HG03280 (cell line): ENCODE data around the gene TNS4.

ENCODE experiments used
- ATAC-seq: cut with Tn5 transposase; IDR thresholded peaks from one replicate; pipeline ENCODE4 v1.9.1; 2021; ENCODE audit warnings: mild to moderate bottlenecking, moderate library complexity; ENCODE audit not compliant: unreplicated experiment

Gene TNS4

DNA sequence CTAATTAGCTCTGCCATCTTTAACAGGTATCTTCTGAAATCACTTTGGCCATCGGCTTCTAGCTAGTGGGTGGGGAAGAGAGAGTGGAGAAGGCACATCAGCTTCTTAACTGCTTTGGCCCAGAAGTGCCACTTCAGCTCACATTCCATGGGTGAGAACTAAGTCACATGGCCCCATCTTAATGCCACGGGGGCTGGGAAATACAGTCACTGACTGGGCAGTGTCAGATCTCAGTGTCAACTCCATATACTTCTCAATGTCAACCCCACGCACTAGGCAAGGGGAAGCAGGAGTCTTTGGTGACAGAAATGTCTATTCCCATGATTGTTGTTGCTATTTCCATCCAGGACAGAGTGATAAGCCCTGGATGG lies 34.5 kb upstream of the TNS4 start:
- ATAC-seq = no peak

DNA sequence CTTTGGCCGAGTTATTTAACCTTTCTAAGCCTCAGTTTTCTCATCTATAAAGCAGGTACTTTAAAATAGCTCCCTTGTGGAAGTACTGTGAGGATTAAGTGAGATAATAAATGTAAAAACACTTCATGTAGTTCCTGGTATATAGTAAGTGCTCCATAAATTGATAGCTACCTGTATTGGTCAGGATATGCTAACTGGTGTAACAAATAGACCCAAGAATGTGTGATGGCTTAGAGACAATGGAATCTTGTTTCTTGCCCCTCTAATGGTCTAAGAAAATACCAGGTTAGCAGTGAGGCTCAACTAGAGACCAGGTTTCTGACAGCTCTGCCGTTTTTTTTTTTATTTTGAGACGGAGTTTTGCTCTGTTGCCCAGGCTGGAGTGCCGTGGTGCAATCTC lies 34.0 kb upstream of the TNS4 start:
- ATAC-seq = no peak

DNA sequence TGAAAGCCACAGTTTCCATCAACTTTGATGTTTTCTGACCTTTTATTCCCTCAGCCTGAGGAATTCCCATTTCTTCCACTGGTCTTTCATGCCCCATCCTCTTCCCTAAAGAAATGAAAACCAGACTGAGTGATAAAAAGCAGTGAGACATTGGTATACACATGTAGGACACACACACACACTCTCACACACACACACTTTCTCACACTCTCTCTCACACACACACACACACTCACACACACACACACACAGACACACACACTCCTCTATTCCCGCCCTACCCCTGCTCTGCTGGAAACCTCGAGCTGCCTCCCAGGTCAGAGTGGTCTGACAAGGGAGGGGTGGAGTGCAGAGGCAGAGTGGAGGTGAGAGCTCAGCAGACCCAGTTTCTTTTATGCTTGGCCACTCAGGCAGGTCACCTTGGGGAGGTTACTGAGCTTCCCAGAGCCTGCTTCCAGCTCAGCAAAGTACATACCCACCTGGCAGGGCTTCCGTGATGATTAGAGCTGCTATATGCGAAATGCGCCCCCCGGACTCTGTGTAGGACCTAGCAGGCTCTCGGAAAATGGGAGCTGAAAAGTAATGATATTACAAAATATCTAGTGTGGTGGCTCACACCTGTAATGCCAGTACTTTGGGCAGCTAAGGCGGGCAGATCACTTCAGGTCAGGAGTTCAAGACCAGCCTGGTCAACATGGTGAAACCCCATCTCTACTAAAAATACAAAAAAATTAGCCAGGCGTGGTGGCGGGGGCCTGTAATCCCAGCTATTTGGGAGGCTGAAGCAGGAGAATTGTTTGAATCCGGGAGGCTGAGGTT lies 33.2 kb upstream of the TNS4 start:
- ATAC-seq = no peak

DNA sequence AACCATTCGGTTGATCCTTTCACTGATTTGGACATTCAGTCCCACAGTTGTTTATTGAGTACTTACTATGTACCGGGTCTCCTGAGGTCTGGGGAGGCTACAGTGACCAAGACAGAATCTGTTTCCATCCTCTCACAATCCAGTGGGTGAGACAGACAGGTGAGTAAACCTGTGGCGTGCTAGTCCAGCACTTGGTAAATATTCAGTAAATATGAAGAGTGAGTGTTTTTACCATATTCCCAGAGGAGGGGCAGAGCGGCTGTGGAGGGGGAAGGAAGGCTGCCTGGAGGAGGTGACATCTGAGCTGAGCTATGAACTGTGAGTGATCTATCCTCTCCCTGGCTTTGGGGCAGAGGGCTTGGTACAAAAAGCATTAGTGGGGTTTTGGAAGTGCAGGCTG lies 32.5 kb upstream of the TNS4 start:
- no peak for ATAC-seq

DNA sequence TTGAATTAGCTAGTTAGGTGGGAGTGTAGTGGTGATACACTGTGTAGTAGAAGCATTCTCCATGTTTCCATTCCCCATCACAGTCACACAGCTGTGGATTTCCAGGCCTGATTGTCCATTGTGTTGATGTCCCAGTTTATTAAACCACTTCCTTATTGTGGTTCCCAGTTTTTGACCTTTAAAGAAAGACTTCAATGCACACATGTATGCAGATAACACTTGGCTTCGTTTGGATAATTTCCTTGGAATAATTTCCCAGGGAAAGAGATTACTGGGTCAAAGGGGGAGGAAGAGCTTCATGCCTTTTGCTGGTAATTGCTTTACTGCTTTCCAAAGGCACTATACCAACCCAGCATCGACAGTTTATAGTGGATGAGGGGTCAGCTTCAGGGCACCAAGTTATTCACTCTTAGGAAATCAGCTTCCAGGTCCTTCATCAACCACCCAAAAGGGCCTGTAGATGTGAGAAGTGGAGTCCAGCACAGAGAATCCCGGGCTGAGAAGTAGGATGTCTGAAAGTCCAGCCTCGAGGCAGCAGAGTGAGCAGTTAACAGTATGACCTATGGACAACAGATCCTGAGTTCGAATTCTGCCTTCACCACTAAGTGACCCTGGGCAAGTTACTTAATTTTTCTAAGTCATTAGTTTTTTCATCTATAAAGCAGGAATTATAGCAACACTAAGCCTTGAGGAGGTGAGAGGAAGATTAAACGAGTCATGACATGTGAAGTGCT lies 31.3 kb upstream of the TNS4 start:
- ATAC-seq = no peak

DNA sequence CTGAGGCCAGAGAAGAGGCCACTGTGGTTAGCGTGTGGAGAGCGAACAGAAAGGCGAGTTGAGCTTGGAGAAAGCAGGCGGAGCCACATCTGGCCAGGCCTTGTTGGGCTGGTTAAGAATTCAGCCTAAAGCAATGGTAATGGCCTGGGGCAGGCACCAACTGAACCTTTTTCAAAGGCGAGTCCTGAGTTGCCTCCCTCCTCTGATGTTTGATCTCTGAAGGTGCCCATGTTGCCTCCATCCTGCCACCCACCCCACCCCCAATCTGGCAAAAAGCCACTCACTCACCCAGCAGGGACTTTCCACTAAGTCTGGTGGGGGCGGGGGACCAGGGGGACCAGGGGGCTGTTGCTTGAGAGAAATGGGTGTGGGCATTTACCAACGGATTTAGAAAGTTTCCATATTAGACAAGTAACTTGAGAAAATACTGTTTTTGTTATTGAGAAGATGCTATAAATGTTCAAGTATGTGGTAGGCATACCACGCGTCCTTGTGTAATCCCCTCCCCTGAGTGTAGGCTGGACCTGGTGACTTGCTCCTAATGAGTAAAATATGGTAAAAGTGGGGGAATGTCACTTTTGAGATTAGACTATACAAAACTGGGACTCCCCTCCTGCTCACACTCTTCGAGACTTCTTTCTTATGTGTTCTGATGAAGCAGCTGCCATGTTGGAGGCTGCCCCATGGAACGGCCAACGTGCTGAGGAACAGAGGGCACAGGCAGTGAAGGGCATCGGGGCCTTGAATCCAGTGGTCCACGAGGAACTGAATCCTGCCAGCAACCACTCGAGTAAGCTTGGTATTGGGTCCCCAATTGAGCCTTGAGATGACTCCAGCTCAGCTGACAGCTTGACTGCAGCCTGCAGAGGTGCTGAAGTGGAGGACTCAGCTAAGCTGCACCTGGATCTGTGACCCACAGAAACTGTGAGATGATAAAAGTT lies 29.9 kb upstream of the TNS4 start:
- ATAC-seq = no peak

DNA sequence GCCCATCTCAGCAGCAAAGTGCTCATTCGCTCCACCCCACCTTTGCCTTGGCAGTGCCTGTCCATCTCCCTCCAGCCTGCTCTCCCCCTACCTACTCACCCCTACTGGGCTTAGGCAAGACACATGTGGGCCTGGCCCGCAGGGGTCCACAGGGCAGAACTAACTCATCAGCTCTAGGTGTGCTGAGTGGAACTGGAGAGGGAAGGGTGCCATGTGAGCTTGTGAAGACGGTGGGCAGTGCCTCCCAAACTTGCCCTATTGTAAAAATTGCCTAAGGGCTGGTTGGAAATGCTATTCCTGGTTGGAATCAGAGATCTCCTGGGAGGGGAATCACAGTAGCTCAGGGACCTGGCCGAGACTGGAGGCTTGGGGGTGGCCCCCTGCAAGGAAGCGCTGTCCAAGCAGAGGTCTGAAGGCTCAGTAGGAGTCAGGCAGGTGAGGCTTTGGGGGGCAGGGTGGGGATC lies 29.1 kb upstream of the TNS4 start:
- ATAC-seq = no peak

DNA sequence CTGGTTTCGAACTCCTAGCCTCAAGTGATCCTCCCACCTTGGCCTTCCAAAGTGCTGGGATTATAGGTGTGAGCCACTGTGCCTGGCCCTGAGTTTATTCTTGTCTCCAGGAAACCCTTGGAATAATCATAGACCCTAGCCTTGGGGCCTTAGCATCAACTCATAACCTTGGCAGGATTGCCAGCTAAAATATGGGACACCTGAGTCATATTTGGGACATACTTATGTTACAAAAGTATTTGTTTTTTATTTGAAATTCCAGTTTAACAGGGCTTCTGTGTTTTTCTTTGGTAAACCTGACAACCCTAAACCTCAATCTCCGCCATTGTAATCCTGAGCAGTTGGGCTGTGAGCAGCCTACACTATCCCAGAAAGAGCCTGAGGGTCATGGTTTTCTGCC lies 28.6 kb upstream of the TNS4 start:
- ATAC-seq = no peak

DNA sequence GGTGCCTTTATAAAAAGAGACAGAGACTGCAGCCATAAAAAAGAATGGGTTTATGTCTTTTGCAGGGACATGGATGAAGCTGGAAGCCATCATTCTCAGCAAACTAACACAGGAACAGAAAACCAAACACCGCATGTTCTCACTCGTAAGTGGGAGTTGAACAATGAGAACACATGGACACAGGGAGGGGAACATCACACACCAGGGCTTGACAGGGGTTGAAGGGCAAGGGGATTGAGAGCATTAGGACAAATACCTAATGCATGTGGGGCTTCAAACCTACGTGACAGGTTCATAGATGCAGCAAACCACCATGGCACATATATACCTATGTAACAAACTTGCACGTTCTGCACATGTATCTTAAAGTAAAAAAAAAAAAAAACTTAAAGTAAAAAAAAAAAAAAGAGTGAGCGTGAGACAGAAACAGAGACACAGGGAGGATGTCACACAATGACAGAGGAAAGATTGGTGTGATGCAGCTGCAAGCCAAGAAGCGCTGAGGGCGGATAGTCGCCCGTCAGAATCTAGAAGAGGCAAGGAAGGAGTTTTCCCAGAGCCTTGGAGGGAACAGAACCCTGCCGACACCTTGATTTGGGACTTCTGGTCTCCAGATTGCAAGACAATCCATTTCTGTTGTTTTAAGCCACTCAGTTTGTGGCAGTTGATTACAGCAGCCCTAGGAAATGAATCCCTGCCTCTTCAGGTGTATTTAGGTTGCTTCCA lies 27.4 kb upstream of the TNS4 start:
- no peak for ATAC-seq

DNA sequence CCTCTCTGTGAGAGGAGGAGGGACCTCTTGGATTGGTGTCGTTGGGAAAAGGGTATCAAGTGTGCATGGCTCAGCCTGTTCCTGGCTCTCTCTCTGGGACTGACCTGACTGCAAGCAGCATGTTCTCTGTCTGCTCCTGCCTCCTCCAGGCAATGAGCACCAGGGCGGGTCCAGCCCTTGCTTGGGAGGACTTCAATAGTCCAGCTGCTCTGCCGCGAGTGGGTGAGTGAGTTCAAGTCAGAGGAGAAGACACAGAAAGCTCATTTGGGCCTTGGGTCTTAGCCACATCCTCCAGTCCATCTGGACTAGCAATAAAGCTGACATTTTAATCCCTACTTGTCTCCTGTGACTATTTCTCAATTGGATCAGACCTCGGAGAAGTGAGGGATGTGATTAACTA lies 25.2 kb upstream of the TNS4 start:
- ATAC-seq = no peak

DNA sequence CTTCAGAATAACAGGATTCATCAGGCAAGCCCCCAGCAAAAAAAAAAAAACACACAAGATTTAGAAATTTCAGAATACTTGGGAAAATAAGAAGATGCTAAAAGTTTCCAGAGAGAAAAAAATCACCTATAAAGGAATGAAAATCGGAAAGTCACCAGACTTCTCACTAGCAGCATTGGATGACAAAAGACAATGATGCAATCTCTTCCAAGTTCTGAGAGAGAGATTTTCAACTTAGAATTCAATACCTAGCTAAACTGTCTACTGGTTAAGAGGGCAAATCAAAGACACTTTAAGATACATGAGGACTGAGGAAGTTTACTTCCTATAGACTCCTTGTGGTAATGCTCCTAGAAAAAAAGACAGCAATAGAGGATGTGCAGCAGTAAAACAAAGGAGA lies 23.9 kb upstream of the TNS4 start:
- no peak for ATAC-seq

DNA sequence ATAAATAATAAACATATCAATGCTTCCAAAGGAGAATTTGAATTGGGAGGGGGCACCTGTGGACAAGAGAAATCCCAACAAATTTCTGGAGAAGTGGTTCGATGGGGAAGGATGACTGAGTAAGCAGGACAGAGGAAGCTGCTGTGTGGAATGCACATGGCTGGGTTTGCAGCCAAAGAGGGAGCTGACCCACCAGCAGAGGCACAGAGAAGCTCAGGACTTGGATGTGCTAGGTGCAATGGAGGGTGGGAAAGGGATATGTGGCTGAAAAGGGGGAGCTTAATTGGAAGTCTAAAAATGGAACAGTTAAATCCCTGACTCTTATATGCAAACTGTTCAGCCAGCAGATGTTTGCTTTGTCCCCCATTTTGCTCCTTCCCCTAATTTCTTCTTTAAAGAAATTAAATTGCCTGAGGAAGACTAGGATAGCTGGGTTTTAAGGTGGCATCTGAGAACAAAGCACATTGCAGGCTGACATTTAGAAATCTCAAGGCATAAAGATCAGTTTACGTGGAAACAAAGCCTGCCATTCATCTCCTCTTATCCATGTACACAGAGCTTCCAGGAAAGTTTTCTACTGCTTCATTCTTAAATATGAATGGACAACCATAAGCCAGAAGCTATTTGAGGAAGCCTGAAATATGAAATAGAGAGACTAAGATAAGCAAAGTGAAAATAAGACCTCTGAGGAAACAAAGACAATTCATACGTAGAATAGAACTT lies 23.0 kb upstream of the TNS4 start:
- no peak for ATAC-seq

DNA sequence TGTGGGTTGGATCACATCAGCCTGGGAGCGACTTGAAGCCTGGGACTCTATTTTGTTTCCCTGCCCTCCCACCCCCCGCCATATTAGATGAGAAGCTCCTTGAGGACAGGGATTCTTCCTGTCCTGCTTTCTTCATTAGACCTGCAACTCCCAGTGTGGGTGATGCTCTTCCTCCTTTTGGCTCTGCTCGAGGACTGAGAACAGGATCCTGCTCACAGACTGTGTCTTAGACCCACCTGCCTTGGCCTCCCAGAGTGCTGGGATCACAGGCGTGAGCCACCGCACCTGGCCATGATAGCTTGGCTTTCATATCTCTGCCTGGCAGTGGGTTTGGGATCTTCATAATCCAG lies 21.5 kb upstream of the TNS4 start:
- no peak for ATAC-seq

DNA sequence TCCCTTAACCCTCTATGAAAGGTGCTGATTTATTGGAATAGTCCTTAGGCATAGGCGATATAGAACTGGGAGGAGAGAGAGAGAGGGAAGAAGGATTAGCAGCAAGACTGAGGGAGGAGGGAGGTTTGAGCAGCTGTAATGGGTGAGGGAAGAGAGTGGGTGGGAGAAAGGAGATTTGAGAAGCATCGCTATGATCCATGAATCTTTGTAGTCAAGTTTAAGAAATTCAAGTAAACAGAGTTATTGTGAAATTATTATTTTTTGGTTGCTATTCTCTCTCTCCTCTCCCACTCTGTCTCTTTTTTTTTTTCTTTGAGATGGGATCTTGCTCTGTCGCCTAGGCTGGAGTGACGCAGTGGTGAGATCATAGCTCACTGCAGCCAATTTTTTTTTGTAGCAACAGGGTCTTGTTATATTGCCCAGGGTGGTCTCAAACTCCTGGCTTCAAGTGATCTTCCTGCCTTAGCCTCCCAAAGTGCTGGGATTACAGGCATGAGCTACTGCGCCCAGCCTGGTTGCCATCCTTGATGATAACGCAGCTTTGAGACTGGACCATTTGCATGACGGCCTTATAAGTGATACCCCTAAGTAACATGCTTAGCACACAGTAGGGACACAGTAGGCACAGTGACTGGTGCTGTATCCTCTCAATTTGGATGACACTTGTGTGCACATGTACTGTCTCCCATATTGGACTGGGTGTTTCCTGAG lies 21.0 kb upstream of the TNS4 start:
- no peak for ATAC-seq

DNA sequence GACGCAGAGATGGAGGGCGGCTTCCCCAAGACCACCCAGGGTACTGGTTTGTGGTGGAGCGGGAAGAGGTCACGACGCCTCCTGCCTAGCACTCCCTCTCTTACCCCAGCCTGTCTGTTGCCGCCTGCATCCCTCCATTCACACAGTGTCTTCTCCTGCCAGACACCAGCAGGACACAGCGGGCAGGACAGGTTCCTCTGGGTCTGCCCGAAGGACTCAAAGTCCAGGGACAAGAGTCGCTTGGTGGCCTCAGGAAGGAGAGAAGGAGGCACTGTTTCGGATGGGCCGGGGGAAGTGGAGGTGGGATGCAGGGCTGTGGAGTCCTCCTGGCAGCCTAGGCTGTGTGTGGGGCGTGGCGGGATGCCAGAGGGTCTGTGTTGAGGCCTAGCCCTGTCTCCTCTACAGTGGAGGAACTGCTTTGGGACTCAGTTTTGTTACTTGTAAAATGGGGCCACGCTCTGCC lies 19.6 kb upstream of the TNS4 start:
- no peak for ATAC-seq

DNA sequence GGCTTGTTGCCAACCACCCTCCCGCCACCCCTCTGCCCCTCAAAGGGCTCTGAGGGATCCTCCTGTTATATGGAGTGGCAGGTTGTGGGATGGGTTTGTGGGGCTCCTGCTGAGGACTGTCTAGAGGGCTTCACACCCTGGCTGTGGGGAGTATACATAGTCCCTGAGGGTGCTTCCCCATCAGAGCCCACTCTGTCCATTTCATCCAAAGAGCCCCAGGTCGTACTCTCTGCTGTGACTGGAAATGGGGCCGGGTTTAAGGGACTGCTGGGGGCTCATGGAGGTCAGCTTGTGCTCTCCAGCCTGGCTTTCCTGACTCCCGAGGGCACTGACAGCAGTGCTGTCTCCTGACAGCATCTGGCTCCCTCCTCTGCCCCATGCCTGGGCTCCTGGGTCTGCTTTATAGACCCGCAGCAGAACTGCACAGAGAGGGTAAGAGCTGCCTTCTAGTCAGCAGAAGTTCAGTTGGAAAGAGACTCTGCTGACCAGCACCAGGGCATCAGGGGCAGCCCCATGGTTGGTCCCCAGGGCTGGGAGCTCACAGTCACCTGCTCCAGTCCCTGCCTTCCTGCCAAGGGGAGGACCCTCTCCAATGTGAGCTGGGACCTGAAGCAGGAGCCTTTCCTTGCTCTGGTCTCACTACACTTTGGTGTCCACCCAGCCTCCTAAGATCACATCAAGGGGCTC lies 17.8 kb upstream of the TNS4 start:
- ATAC-seq = no peak

DNA sequence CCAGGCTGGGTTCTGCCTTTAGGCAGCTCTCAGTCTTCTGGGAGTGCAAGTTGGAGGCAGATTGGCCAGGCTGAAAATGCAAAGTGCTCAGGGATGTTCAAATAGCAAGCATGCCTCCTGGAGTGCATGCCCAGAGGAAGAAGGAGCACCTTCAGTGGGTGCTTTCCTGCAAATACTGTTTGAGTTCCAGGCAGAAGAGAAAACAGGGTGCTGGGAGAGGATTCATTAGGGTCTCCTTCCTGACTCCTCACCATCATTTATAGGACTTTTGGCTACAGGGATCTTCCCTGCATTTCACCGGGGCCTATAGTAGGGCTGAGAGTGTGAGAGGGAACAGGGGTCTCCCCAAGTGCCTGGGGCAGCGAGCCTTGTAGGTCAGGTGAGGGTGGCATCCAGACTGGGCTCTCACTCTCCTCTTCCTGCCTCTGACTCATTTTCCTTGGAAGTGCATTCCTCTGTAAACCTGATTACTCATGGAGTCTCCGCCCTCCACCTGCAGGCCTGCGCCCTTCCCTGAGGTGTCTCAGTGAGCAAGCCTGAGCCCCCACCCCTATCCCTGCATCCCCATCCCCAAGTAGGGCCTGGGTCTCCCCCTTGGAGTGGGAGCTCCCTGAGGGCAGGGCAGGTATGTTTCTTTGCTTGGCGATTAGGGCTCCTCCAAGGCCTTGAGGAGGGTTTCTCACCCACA lies 17.1 kb upstream of the TNS4 start:
- ATAC-seq = no peak

DNA sequence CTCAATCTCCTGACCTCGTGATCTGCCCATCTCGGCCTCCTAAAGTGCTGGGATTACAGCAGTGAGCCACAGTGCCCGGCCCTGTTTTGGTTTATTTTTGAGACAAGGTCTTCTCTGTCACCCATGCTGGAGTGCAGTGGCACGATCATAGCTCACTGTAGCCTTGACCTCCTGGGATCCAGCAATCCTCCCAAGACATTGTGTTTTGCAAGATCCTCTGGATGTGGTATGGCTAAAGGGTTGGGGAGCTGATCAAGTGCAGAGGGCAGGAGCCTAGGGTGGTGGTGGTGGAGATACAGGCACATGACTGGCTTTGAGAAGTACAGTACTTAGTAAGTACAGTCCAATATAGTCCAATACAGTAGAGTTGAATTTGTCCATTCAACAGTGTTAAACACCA lies 16.6 kb upstream of the TNS4 start:
- ATAC-seq = no peak
